ENCODE results near the gene ATG3.

Gene ATG3

GRCh38 chr3:112484352-112484751, 77.4 kb downstream of the ATG3 start:
- Histone ChIP-seq H3K9me3 (ENCODE audit: control extremely low read depth in 1 of 5, control insufficient read depth in 4 of 5, insufficient read depth in 2 of 5, low read depth in 1 of 5, low read length in 4 of 5) (no peaks in the 10 kb centered on the region), H3K4me1 (ENCODE audit: control extremely low read depth in 1 of 4, control insufficient read depth in 4 of 4, insufficient read depth in 4 of 4, low read length in 3 of 4) (peaks cover 0 to 2% (median 0%) of the 10 kb centered on the region in 4 experiments), H3K27ac (ENCODE audit: insufficient read depth in 1 of 2, low read depth in 1 of 2, low read length in 2 of 2, poor library complexity in 1 of 2, severe bottlenecking in 2 of 2) (no peak overlapping the region), H3K36me3 (ENCODE audit: control insufficient read depth in 4 of 4, insufficient read depth in 4 of 4, low read length in 3 of 4) (no peaks in the 10 kb centered on the region), H3K27me3 (replicated peaks in 2 of 5; ENCODE audit: control insufficient read depth in 4 of 5, insufficient read depth in 5 of 5, low read length in 4 of 5) (no peaks in the 10 kb centered on the region), H3K4me3 (ENCODE audit: control insufficient read depth in 1 of 7, extremely low read depth in 1 of 7, insufficient read depth in 4 of 7, low read depth in 2 of 7, low read length in 6 of 7) (no peak overlapping the region)
- ChIA-PET POLR2A (no interaction called here), CTCF (interaction anchor here (1.5 kb wide), 1 partner anchor 14 kb away, joined by 3 read pairs; the partner anchor contains the start of gene BTLA)
- DNase-seq, result no peak
- 100% methylated on average over 1 of the region's 4 CpGs for WGBS (ENCODE audit: insufficient coverage)

DNA sequence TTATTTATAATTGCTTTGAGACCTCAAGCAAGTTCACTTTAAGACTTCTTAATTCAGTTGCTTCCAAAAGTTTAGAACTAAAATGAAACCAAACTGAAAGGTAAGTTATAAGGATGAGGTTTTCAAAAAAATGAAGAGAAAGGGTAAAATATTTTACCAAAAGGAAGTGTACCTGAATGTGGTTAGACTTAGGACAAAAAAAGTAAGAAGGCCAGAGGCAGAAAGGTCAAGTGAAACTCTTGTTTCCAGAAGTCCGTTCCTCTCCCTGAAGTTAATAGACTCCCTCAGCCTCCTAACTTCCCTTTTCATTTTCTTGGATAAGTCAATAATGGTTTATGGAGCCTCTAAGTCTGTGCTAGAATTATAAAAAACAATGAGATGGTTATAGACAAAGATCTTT, 79.1 kb downstream of the ATG3 start:
- ChIA-PET POLR2A (no interaction called here), CTCF (no interaction called here)
- no CpG with 5 or more reads among the region's 1 CpG for WGBS (ENCODE audit: insufficient coverage)
- H3K4me3 ChIP-seq (ENCODE audit: control insufficient read depth in 1 of 7, extremely low read depth in 1 of 7, insufficient read depth in 4 of 7, low read depth in 2 of 7, low read length in 6 of 7), result no peak overlapping the region
- DNase-seq, result no peak
- no peaks in the 10 kb centered on the region for H3K27me3 ChIP-seq (replicated peaks in 2 of 5; ENCODE audit: control insufficient read depth in 4 of 5, insufficient read depth in 5 of 5, low read length in 4 of 5)
- H3K27ac ChIP-seq (ENCODE audit: insufficient read depth in 1 of 2, low read depth in 1 of 2, low read length in 2 of 2, poor library complexity in 1 of 2, severe bottlenecking in 2 of 2), result no peak overlapping the region
- H3K36me3 ChIP-seq (ENCODE audit: control insufficient read depth in 4 of 4, insufficient read depth in 4 of 4, low read length in 3 of 4), result no peaks in the 10 kb centered on the region
- peaks cover 0 to 9% (median 6%) of the 10 kb centered on the region in 4 experiments for H3K4me1 ChIP-seq (ENCODE audit: control extremely low read depth in 1 of 4, control insufficient read depth in 4 of 4, insufficient read depth in 4 of 4, low read length in 3 of 4)
- no peaks in the 10 kb centered on the region for H3K9me3 ChIP-seq (ENCODE audit: control extremely low read depth in 1 of 5, control insufficient read depth in 4 of 5, insufficient read depth in 2 of 5, low read depth in 1 of 5, low read length in 4 of 5)
